ENCODE measurements around the gene SYT6. TPM values are rescaled to one million over a fixed set of nuclear protein-coding genes. Genes with fewer than 3 reads are reported as not detected.

The SYT6 gene
- total and polyA plus RNA-seq, 2 of the 13 experiments (the other 11 are each of a cell fraction or from before 2014, with no cell fraction given), result not detected

GRCh38 chr1:114124644-114125043 lies 29.0 kb downstream of the SYT6 start:
- FAIRE-seq, result no peak
- in situ Hi-C loops (cut with HindIII; ENCODE audit: extremely low pct_ligation_motif_present, low pct_unique_long_range_greater_than_20kb), result no loop called here
- POLR2A ChIA-PET, result no interaction called here

More at GRCh38 chr1:114124644-114125043, 29.0 kb downstream of the SYT6 start:
- H3K9ac ChIP-seq (ENCODE audit: insufficient read depth, low read depth, low read length), result no peak overlapping the region
- DNase-seq (ENCODE audit: low spot score), result no peak
- BruUV-seq (replicated peaks), result no TSS peak
- no peak overlapping the region for H2AFZ ChIP-seq (ENCODE audit: low read length)
- H3K9me3 ChIP-seq (ENCODE audit: low read length), result no peaks in the 10 kb centered on the region
- no peaks in the 10 kb centered on the region for H4K20me1 ChIP-seq (ENCODE audit: insufficient read depth, low read length)
- no peak overlapping the region for H3K27ac ChIP-seq (ENCODE audit: extremely low read length, insufficient read depth, low read length)
- CTCF ChIA-PET (ENCODE audit: low intra/inter-chr PET ratio, low total read pairs), result no interaction called here
- H3K36me3 ChIP-seq (replicated peaks in 1 of 2; ENCODE audit: control insufficient read depth in 1 of 2, insufficient read depth in 2 of 2, low read length in 2 of 2), result no peaks in the 10 kb centered on the region
- H3K27me3 ChIP-seq (ENCODE audit: control insufficient read depth in 1 of 2, insufficient read depth in 2 of 2, low read length in 2 of 2), result peaks cover 0 to 20% of the 10 kb centered on the region in 2 experiments; a peak in 2 of 5 replicates
- no peaks in the 10 kb centered on the region for H3K79me2 ChIP-seq (ENCODE audit: insufficient read depth, low read length)
- no peak overlapping the region for H3K4me3 ChIP-seq (replicated peaks in 1 of 3; ENCODE audit: insufficient read depth in 1 of 3, low read depth in 2 of 3, low read length in 3 of 3)
- intact Hi-C loops (cut with micrococcal nuclease; ENCODE audit: unreplicated experiment), result no loop called here
- no peak overlapping the region for H3K4me2 ChIP-seq (ENCODE audit: low read depth, low read length)
- TF ChIP-seq ZSCAN25 (CRISPR knock-in tag; IDR thresholded peaks at IDR 0.05), result peak; percentile 57; the same call in 1 of the 2 replicates
- TF ChIP-seq RERE (CRISPR knock-in tag; IDR thresholded peaks at IDR 0.05; ENCODE audit: low read depth), result no peak
- no peaks in the 10 kb centered on the region for H3K4me1 ChIP-seq (ENCODE audit: insufficient read depth, low read length)
- WGBS (ENCODE audit: low lambda C conversion rate), result 22% methylated on average over 4 of the region's 7 CpGs
- no peak for ATAC-seq

Data from HepG2 (cell line).